Mucosa of gallbladder (tissue), 1 donor: ENCODE results near the gene ZBTB47. TPM values are rescaled to one million over a fixed set of nuclear protein-coding genes. Genes with fewer than 3 reads are reported as not detected.

Experiments
- DNase-seq: peaks from one replicate; pipeline ENCODE4 v3.0.0-alpha.2; 2020; ENCODE audit warnings: low spot score
- total RNA-seq: library from RNA; stranded (reverse); gene quantifications from one replicate; pipeline ENCODE4 v1.2.1, GENCODE V29; 2021
- donor health status: DM: no; HTN: no; CAD: no.

Gene ZBTB47
- total RNA-seq, 1 donor from 2014 or later = 41.2 TPM

GRCh38 chr3:42712344-42712648 lies 58.8 kb downstream of the ZBTB47 start:
- DNase-seq = no peak

- DNase-seq = no peak
These were observed 59.3 kb downstream of the ZBTB47 start for GRCh38 chr3:42712688-42713372.

GRCh38 chr3:42713747-42714146 lies 60.2 kb downstream of the ZBTB47 start:
- no peak for DNase-seq

- DNase-seq = no peak
These were observed 60.8 kb downstream of the ZBTB47 start for GRCh38 chr3:42714171-42714852.

Other genes starting within 250 kb of the ZBTB47 start
- gene LYZL4, start 243.1 kb upstream of the ZBTB47 start, total RNA-seq = 0.32 TPM
- gene VIPR1, start 151.1 kb upstream of the ZBTB47 start, total RNA-seq = 91.7 TPM
- 37.0 TPM for gene SEC22C, start 71.7 kb upstream of the ZBTB47 start, total RNA-seq
- gene SS18L2, start 62.8 kb upstream of the ZBTB47 start, total RNA-seq = 20.3 TPM
- 55.5 TPM for gene NKTR, start 53.0 kb upstream of the ZBTB47 start, total RNA-seq
- not detected for gene KLHL40, start 31.8 kb downstream of the ZBTB47 start, total RNA-seq
- gene HHATL, start 49.1 kb downstream of the ZBTB47 start, total RNA-seq = 0.35 TPM
- 1.4 TPM for gene CCDC13, start 119.6 kb downstream of the ZBTB47 start, total RNA-seq
- 96.7 TPM for gene HIGD1A, start 150.8 kb downstream of the ZBTB47 start, total RNA-seq
- gene ACKR2, start 155.7 kb downstream of the ZBTB47 start, total RNA-seq = 5.0 TPM
- 2.8 TPM for gene CYP8B1, start 222.2 kb downstream of the ZBTB47 start, total RNA-seq